Liver (tissue), 9 donors: ENCODE results near the gene PRPF19. TPM values are rescaled to one million over a fixed set of nuclear protein-coding genes. Genes with fewer than 3 reads are reported as not detected.

Experiments
- DNase-seq: peaks from one replicate; pipeline ENCODE4 v3.0.0-alpha.2; 2017; ENCODE audit warnings: low spot score
- H3K27ac ChIP-seq, 2 donors: one replicate each; pipeline ENCODE4 v1.7.0; 2013; ENCODE audit warnings: inconsistent platforms in 2 of 2, low read length in 2 of 2, control low read depth in 1 of 2, low read depth in 1 of 2, mild to moderate bottlenecking in 1 of 2
- H3K27me3 ChIP-seq, 4 donors: one replicate each; pipeline versions ENCODE4 v1.6.1 to v1.7.0; 2013; ENCODE audit warnings: low read length in 3 of 4, inconsistent platforms in 1 of 4, mild to moderate bottlenecking in 1 of 4, moderate library complexity in 1 of 4; ENCODE audit not compliant: control insufficient read depth in 4 of 4, insufficient read depth in 4 of 4
- H3K36me3 ChIP-seq, 4 donors: one replicate each; pipeline versions ENCODE4 v1.6.1 to v1.7.0; 2013; ENCODE audit warnings: low read length in 3 of 4, mild to moderate bottlenecking in 3 of 4, low read depth in 1 of 4, moderate library complexity in 1 of 4; ENCODE audit not compliant: control insufficient read depth in 4 of 4, insufficient read depth in 3 of 4
- H3K4me1 ChIP-seq, 4 donors: one replicate each; pipeline versions ENCODE4 v1.6.1 to v1.7.0; 2013; ENCODE audit warnings: low read length in 3 of 4, mild to moderate bottlenecking in 3 of 4, moderate library complexity in 1 of 4; ENCODE audit not compliant: control insufficient read depth in 4 of 4, insufficient read depth in 4 of 4
- H3K4me3 ChIP-seq, 3 donors: one replicate each; pipeline versions ENCODE4 v1.6.1 to v1.7.0; 2013; ENCODE audit warnings: low read length in 3 of 3, control low read depth in 1 of 3, low read depth in 1 of 3, mild to moderate bottlenecking in 1 of 3
- H3K9ac ChIP-seq, 2 donors: one replicate each; pipeline ENCODE4 v1.7.0; 2013; ENCODE audit warnings: low read length in 2 of 2, mild to moderate bottlenecking in 2 of 2, moderate library complexity in 2 of 2, control low read depth in 1 of 2, low read depth in 1 of 2
- H3K9me3 ChIP-seq, 4 donors: one replicate each; pipeline versions ENCODE4 v1.6.1 to v1.7.0; 2013; ENCODE audit warnings: low read length in 3 of 4; ENCODE audit not compliant: control insufficient read depth in 4 of 4
- EGR1 ChIP-seq, 2 donors: IDR thresholded peaks; 2 replicates each; pipeline ENCODE4 v1.6.1; 2016 to 2018; ENCODE audit warnings: antibody characterized with exemption in 2 of 2, low read depth in 2 of 2
- FOXA1 ChIP-seq: IDR thresholded peaks from 2 replicates; pipeline ENCODE4 v1.6.1; 2016; ENCODE audit warnings: antibody characterized with exemption
- FOXA2 ChIP-seq: IDR thresholded peaks from 2 replicates; pipeline ENCODE4 v1.6.1; 2016; ENCODE audit warnings: antibody characterized with exemption
- GABPA ChIP-seq, 2 donors: IDR thresholded peaks in 1 of 2; conservative IDR thresholded peaks in 1 of 2; 2 replicates each; pipeline ENCODE4 v1.6.1; 2016; ENCODE audit warnings: antibody characterized with exemption in 2 of 2, mild to moderate bottlenecking in 1 of 2, moderate library complexity in 1 of 2
- HNF4A ChIP-seq, 2 donors: conservative IDR thresholded peaks; 2 replicates each; pipeline ENCODE4 v1.6.1; 2016; ENCODE audit warnings: antibody characterized with exemption in 2 of 2, mild to moderate bottlenecking in 2 of 2
- HNF4G ChIP-seq: IDR thresholded peaks from 2 replicates; pipeline ENCODE4 v1.6.1; 2016; ENCODE audit warnings: antibody characterized with exemption
- JUND ChIP-seq, 2 donors: IDR thresholded peaks; 2 replicates each; pipeline ENCODE4 v1.6.1; 2016; ENCODE audit warnings: antibody characterized with exemption in 2 of 2
- NR2F2 ChIP-seq: IDR thresholded peaks from 2 replicates; pipeline ENCODE4 v1.6.1; 2016; ENCODE audit warnings: antibody characterized with exemption
- RAD21 ChIP-seq, 2 donors: IDR thresholded peaks; 2 replicates each; pipeline ENCODE4 v1.6.1; 2016; ENCODE audit warnings: antibody characterized with exemption in 2 of 2, mild to moderate bottlenecking in 2 of 2
- RXRA ChIP-seq, 2 donors: IDR thresholded peaks; 2 replicates each; pipeline ENCODE4 v1.6.1; 2017 to 2018; ENCODE audit warnings: antibody characterized with exemption in 2 of 2, mild to moderate bottlenecking in 1 of 2
- SP1 ChIP-seq: IDR thresholded peaks from 2 replicates; pipeline ENCODE4 v1.6.1; 2018; ENCODE audit warnings: antibody characterized with exemption, mild to moderate bottlenecking
- TAF1 ChIP-seq: conservative IDR thresholded peaks from 2 replicates; pipeline ENCODE4 v1.6.1; 2016; ENCODE audit warnings: antibody characterized with exemption, mild to moderate bottlenecking
- YY1 ChIP-seq: IDR thresholded peaks from 2 replicates; pipeline ENCODE4 v1.6.1; 2016; ENCODE audit warnings: antibody characterized with exemption, mild to moderate bottlenecking
- WGBS: extraction: QIAGEN DNeasy Blood & Tissue Kit; methylation state at CpG from one replicate; pipeline ENCODE4 v1.1.7; 2013; 5-methylcytosine and 5-hydroxymethylcytosine counted together
- polyA plus RNA-seq, 2 donors: library from polyadenylated mRNA; stranded (reverse) in 1 of 2; unstranded in 1 of 2; fragments of 200-250 nt in 1 of 2; fragments of >200 nt in 1 of 2; fragmentation: Nextera tagmentation in 1 of 2; extraction: Ambion mirVana in 1 of 2; gene quantifications; one replicate each; pipeline versions ENCODE4 v1.2.1 to v1.2.3, GENCODE V29; 2013 to 2015
- total RNA-seq, 2 donors: library from RNA; depleted of rRNA; stranded (reverse); fragments of >200 nt; gene quantifications; one replicate each; pipeline ENCODE4 v1.2.3, GENCODE V29; 2014
- TF ChIP-seq, protein P1 (sequence below): IDR thresholded peaks from 2 replicates; pipeline ENCODE4 v1.6.1; 2016; ENCODE audit warnings: antibody characterized with exemption
- TF ChIP-seq, protein P2 (sequence below): fragments of 150-350 bp; IDR thresholded peaks from 2 replicates; pipeline ENCODE4 v1.5.1; 2017; ENCODE audit warnings: improper control_type of control experiment, low read depth, low read length; ENCODE audit not compliant: missing input control
- TF ChIP-seq, protein P3 (sequence below): IDR thresholded peaks from 2 replicates; pipeline ENCODE4 v1.6.1; 2016; ENCODE audit warnings: antibody characterized with exemption, mild to moderate bottlenecking
- donor health status: healthy.
- donor health status: healthy.
- donor health status: healthy.
- donor health status: healthy.
- donor health status: healthy.

Gene PRPF19
- total and polyA plus RNA-seq, 4 donors = 25.4 to 57.1 (median 40.4) TPM

DNA sequence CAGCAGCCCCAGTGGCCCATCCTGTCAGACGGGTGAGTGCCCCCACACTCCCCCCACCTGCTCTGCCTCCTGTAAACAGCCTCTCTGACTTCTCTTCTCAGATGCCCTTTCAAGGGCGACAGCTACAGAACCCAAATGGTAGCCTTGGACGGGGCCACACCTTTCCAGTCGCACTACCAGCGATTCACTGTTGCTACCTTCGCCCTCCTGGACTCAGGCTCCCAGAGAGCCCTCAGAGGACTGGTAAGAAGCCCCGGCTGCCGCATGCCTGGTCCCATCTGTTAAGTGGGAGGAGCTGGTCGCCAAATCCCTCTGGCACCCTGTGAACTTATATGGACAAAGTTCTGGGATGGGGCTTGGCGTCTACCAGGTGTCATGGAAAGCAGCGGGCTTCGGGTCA lies 32.9 kb downstream of the PRPF19 start:
- Histone ChIP-seq H3K27ac (no peak overlapping the region), H3K4me1 (peaks cover 0 to 8% (median 4%) of the 10 kb centered on the region in 4 donors), H3K36me3 (no peaks in the 10 kb centered on the region), H3K4me3 (no peak overlapping the region), H3K27me3 (no peaks in the 10 kb centered on the region), H3K9ac (no peak overlapping the region), H3K9me3 (no peaks in the 10 kb centered on the region)
- WGBS = 89% methylated on average over 12 of the region's 12 CpGs
- DNase-seq = no peak
- TF ChIP-seq, protein P1, sequence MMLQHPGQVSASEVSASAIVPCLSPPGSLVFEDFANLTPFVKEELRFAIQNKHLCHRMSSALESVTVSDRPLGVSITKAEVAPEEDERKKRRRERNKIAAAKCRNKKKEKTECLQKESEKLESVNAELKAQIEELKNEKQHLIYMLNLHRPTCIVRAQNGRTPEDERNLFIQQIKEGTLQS = no peak
- TF ChIP-seq, protein P2, sequence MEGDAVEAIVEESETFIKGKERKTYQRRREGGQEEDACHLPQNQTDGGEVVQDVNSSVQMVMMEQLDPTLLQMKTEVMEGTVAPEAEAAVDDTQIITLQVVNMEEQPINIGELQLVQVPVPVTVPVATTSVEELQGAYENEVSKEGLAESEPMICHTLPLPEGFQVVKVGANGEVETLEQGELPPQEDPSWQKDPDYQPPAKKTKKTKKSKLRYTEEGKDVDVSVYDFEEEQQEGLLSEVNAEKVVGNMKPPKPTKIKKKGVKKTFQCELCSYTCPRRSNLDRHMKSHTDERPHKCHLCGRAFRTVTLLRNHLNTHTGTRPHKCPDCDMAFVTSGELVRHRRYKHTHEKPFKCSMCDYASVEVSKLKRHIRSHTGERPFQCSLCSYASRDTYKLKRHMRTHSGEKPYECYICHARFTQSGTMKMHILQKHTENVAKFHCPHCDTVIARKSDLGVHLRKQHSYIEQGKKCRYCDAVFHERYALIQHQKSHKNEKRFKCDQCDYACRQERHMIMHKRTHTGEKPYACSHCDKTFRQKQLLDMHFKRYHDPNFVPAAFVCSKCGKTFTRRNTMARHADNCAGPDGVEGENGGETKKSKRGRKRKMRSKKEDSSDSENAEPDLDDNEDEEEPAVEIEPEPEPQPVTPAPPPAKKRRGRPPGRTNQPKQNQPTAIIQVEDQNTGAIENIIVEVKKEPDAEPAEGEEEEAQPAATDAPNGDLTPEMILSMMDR = no peak
- TF ChIP-seq FOXA1 = no peak
- no peak for TF ChIP-seq HNF4G
- no peak for TF ChIP-seq HNF4A (conservative IDR thresholded peaks at IDR 0.05)
- TF ChIP-seq NR2F2 = no peak
- no peak for TF ChIP-seq YY1
- TF ChIP-seq RAD21 (IDR thresholded peaks at IDR 0.05) = no peak
- TF ChIP-seq GABPA (IDR thresholded peaks at IDR 0.05 in 1 of 2, conservative IDR thresholded peaks at IDR 0.05 in 1 of 2) = no peak

DNA sequence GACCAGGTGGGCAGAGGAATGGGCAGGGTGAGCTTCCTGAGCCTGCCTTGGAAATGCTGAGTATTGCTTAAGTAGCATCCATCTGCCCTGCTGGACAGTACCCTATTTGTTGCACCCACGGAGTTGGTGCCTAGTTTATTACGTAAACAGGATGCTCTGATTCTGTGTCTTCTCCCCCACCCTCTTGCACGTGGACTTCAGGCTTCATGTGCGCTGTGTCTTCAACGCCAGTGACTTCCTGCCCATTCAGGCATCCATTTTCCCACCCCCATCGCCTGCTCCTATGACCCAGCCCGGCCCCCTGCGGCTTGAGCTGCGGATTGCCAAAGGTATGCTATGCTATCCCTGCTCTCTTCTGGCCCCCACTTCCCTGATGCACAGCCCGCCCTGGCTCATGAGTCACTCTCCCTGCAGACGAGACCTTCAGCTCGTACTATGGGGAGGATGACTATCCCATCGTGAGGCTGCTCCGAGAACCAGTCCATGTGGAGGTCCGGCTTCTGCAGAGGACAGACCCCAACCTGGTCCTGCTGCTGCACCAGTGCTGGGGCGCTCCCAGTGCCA lies 33.3 kb downstream of the PRPF19 start:
- DNase-seq = no peak
- 76% methylated on average over 16 of the region's 16 CpGs for WGBS

More for the DNA sequence above, 33.3 kb downstream of the PRPF19 start:
- no peaks in the 10 kb centered on the region for H3K9me3 ChIP-seq
- peaks cover 0 to 8% (median 4%) of the 10 kb centered on the region in 4 donors for H3K4me1 ChIP-seq
- H3K27me3 ChIP-seq = no peaks in the 10 kb centered on the region
- no peak overlapping the region for H3K27ac ChIP-seq
- H3K4me3 ChIP-seq = no peak overlapping the region
- H3K9ac ChIP-seq = no peak overlapping the region
- TF ChIP-seq SP1 (no peak), EGR1 (IDR thresholded peaks at IDR 0.05; ENCODE audit: low read depth in 2 of 2) (no peak), YY1 (no peak), RXRA (IDR thresholded peaks at IDR 0.05) (no peak), FOXA1 (no peak), HNF4G (no peak), TAF1 (no peak), FOXA2 (no peak), NR2F2 (no peak), JUND (IDR thresholded peaks at IDR 0.05) (no peak)
- TF ChIP-seq, protein P3, sequence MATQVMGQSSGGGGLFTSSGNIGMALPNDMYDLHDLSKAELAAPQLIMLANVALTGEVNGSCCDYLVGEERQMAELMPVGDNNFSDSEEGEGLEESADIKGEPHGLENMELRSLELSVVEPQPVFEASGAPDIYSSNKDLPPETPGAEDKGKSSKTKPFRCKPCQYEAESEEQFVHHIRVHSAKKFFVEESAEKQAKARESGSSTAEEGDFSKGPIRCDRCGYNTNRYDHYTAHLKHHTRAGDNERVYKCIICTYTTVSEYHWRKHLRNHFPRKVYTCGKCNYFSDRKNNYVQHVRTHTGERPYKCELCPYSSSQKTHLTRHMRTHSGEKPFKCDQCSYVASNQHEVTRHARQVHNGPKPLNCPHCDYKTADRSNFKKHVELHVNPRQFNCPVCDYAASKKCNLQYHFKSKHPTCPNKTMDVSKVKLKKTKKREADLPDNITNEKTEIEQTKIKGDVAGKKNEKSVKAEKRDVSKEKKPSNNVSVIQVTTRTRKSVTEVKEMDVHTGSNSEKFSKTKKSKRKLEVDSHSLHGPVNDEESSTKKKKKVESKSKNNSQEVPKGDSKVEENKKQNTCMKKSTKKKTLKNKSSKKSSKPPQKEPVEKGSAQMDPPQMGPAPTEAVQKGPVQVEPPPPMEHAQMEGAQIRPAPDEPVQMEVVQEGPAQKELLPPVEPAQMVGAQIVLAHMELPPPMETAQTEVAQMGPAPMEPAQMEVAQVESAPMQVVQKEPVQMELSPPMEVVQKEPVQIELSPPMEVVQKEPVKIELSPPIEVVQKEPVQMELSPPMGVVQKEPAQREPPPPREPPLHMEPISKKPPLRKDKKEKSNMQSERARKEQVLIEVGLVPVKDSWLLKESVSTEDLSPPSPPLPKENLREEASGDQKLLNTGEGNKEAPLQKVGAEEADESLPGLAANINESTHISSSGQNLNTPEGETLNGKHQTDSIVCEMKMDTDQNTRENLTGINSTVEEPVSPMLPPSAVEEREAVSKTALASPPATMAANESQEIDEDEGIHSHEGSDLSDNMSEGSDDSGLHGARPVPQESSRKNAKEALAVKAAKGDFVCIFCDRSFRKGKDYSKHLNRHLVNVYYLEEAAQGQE = no peak
- no peaks in the 10 kb centered on the region for H3K36me3 ChIP-seq
